Activated CD4-positive, alpha-beta T cell treated with anti-CD3 and anti-CD28 coated beads, Interleukin-2, amount 50 U/mL, for 1 hour (primary cell): ENCODE measurements around the gene UXS1.

ENCODE experiments used
- DNase-seq: peaks from one replicate; pipeline ENCODE4 v3.0.0-alpha.2; 2020

UXS1 gene

DNA sequence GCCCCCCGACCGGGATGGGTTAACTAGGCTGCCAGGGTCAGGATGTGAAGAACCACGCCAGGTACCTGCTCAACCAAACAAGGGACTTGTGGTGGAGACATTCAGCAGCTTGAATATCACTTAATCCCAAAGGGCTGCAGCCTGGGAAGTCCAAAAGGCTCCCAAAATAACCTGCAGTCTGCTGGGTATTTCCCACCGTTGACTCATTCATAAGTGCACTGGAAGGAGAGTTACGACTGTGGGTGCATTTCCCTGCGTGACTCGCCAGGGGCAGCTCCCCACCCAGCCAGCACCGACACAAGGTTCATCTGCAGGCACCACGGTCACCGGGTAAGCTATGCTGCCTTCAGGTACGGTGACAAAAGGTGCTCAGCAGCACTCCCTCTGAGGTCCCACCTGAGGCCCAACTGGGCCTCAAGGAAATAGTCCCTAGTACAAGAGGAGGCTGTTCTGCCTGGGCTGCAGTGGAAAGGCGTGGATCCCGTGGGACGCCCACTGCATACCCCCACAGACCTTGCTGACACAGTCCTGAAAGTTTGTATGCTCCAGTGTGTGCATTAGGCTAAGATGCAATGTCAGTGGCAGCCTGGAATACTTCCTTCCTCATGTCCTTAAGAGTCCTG lies 86.5 kb downstream of the UXS1 start:
- DNase-seq, result peak; percentile 41

DNA sequence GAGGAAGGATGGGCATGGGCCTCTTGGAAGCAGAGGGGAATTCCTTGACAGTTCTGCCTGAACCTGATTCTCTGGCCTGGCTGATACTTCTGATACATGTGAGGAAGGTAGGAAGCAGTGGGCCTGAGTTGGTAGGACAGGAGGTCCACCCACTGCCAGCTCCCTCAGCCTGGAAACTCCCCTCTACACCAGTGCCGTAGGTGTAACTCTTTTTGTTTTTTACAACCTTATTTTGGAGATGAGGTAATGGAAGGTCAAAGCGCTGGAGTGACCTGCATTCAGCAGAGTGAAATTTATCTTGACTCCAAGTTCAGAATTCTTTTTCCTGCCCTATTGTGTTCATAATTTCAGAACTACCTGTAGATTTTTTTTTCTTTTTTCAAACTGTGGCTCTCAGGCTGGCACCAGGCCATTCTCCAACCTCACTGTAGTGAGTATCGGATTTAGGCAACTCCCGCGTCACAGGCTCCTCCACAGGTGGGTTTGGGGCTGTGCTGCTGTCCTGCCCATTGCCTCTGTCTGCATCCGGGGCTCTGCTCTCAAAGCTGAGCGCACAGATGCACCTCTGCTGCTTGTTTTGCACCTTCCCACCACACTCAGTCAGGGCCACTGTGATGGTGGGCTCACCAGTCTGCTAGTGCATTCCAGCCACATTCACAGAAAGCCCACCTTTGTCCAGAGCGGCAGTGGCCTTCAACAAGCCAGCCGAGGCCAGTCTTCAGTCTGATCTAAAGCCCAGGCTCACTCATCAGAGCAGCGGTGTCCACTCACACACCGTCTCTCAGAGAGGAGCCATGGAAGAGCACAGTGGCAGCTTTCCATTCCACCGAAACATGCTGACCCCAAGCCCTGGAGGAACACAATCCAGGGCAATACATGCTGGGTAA lies 87.2 kb downstream of the UXS1 start:
- DNase-seq, result no peak

DNA sequence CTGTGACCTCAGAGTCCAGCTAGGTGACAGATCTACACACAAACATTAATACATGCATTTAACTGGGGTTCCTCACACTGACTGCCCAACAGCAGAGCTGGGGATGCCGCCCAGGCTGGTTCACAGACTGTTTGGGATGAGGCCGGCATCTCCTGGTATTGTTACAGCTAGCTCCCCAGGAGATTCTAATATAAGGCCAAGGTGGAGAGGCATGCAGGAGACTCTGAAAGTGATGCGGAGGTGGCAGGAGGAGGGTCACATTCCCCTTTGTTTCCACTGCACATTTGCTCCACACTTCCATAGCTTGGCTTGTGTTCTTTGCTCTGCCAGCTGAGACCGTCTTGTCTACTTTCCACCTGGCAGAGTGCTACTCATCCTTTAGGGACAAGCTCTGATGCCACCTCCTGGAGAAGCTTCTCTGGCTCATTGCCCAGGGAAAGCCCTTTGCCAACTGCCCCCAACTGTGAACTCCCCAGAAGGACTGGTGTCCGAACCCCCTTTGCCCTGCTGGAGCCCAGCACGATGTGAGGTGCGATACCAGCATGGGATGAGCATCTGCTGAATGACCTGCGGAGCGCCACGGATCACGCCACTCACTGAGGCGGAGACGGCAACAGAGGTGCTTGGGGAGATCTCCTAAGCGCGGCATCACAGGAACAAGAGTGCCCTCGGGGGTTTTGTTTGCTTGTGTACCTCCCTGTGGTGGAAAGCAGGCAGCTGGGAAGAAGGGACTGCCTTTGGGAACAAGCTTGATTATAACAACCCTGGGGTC lies 88.8 kb downstream of the UXS1 start:
- no peak for DNase-seq

DNA sequence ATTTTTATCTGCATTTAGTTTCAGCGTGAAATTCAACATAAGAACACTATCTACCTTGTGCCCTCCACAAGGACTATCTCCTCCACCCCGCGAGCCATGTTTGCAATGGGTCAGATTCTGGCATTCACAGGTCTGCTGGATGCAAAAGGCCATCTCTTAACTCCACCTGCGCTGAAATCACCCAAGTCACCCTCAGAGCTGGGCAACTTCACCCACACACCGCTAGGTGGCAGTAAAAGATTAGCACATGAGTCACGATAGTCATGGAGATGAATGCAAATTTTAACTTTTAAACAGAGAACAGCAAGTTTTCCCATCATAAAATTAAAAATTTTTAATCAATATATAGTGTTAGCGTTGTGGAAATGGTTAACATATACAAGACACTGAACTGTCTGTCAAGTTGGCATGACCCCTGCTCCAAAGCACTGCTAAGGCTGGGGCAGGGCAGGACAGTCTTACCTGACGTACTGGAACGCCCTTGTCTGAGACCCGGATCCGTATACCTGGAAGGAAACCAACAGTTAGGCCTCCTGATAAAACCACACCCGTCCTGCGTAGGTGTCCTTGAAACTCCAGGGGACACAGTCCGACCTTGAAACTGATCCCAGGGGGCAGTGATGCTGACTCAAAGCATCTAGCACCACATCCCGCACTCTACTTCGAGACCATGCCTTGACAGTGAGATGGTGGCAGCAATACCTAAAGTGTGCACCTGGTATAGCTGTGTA lies 89.6 kb downstream of the UXS1 start:
- peak; percentile 62 for DNase-seq

DNA sequence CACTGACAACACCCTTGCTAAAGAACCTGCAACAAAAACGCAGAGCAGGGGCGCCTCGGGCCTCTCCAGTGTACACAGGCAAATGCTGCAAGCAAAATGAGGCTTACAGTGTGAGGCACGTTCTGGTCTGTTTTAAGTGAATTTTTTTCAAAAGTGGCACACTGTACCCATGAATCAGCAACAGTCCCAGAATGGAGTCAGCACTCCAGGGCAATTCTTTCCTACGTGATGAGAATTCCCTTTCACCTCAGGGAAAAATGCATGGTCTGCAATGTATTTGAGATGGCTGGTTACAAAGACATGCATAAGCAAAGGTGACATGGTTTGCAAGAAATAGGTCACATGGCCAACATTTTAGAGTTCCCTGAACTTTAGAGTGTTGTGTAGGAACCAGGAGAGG lies 94.4 kb downstream of the UXS1 start:
- no peak for DNase-seq

DNA sequence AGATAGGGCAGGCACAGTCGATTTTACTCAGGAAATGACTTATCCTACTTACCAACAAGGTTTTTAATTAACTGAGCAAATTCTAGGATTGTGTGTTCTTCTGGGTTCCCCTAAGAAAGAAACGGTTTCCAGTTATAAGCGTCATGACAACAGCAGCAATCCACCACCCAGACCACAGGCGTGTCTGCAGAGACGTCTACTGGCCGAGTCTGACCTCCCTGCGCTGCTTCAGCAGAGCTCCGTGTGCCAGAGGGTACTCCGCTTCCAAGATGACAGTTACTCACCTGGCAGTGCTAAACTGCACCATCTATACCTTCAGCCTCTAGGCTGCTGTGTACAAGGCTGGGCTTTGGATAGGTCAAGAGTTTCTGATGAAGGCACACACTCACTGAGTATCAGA lies 95.4 kb downstream of the UXS1 start:
- DNase-seq, result no peak

DNA sequence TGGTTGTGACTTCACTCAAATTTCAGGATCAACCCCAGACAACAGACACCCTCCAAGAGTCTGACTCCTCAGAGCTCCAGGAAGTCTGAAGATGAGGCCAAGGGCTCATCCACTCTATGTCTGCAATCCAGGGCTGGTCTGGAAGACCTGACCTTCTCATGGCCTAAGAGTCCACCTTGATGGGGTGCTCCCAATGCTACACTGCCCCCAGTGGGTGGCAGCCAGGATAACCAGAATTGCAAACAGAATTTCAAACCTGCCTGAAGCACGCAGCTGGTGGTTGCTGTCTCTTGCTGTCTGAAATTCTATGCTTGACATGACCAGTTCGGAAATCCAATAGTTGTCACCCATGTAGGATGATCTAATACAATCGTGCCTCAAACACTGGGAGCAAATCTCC lies 96.0 kb downstream of the UXS1 start:
- no peak for DNase-seq

DNA sequence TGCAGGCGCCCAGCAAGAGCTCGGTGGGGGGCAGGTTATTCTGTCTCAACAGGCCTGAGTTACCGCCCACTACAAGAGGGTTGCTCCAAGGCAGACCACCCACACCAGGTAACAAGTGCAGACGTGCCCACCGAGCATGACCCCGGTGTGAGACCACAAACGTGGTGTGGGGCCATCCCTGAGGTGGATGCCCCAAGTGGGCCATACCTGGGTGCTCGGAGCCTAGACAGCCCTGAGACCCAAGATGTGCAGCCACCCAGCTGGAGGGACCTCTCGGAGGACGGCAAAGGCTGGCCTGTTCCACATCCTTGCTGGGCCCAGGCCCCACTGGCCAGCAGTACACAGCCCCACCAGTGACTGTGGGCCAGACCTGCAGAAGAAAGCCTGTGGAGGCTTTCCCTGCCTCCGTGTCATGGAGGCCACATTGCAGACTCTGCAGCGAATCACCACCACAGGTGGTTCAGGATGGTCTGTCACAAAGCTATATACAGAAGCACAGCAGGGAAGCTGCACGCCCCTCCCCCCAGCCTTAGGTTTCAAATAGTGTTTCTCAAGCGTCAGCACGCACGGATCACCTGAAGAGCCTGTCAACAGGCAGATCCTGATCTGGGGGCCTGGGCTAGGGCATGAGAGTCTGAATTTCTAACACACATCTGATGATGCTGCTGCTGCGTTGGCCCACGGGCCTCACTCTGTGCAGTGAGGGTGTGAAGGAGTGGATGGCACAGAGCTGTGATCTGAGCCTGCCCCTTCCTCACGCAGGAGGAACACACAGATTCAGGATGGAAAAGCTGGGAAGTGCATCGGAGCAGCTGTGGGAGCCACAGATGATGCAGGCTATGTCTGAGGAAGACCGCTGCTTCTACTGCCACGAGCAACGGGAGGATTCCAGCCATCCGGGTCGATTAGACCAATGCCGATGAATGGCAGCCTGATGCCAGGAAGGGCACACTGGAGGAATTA lies 96.8 kb downstream of the UXS1 start:
- no peak for DNase-seq

DNA sequence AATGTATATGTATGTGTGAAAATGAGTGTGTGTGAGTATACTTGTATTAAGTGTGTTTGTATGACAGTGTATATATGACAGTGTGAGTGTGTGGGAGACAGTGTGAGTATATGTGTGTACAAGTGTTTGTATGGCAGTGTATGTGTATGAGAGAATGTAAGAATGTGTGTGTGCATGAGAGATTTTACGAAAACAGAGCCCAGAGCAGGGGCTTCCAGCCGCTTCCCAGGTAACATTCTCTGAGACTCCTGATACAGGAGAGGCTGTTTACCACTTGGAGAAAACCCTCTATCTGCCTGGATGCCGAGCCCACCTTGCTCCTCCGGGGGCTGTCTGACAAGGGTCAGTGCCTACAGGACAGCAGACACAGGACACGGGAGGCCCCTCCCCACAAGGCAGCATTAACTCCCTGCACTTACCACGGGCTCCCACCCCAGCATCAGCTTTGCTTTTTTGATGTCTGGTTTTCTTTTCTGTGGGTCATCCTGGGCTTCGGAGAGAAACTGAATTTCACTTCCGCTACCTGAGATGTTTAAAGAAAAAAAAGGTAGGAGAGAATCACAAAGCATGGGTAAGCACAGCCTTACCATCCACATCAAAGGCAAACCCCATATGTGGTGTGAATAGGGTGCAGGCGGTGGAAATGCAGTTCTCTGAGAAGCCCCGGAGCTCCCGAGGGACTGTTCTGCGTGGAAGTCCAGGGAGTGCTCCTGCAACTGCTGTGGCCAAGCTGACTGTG lies 97.6 kb downstream of the UXS1 start:
- peak; percentile 27 for DNase-seq

DNA sequence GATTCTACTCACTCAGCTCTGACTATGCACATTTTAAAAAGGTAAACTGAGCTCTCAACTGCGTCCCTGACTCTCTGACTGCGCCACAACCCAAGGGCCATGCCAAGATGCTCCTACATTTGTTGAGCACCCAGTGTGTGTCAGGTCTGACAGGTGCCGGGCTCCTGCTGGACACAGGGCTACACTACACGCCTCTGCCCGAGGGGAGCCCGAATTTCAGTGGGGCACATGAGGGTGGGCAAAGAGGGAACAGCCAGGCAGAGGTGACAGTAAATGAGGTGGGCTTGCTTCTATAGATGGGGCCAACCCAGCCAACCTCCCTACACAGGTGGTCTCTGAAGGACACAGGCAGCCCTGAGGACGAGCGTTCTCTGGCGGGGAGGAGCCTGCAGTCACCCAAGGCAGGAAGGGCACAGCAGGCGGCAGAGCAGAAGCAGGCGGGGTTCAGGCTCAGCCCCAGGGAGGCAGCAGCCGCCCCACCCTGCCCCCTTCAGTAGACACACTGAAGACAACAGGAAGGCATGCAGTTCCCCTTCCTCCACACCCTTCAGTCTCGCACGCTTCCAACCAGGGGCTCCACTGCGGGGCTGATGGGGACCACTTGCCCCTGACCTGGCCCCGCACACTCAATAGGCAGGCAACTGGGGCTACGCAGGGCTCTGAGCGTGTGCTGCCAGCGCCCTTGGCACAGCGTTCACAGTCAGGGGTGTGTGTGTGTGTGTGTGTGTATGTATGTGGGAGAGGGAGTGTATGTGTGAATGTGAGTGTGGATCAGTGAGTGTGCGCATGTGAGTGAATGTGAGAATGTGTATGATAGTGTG lies 98.4 kb downstream of the UXS1 start:
- peak; percentile 86 for DNase-seq

DNA sequence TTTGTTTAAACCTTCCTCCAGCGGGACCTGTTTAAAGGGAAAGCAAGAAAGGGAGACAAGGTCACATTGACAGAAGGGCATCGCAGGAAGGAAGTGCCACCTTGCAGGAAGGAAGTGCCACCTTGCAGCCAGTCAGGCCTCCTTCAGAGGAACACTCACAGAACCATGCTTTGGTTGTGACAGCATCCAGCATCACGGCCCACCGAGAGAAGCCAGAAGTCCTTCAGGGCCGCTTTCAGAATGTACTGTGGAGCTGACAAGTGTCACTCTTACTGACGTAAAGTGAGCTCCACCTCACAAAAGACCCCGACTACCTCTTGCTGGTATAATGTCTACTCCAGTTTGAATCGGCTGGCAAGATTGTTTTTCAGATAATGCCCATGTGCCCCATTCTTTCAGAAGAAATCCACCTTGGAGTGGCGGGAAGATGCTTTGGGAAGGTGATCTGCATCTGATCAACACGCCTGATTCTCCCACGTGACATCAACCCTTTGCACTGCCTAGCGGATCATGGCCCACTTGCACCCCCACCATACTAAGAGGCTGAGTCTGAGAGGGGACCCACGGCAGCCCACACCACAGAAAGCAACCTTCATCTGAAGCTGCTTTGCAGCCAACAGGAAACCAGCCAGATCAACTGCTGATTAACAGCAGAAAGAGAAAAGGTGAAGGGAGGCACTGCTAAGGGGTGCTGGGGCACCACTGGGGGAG lies 99.8 kb downstream of the UXS1 start:
- DNase-seq, result peak; percentile 70

DNA sequence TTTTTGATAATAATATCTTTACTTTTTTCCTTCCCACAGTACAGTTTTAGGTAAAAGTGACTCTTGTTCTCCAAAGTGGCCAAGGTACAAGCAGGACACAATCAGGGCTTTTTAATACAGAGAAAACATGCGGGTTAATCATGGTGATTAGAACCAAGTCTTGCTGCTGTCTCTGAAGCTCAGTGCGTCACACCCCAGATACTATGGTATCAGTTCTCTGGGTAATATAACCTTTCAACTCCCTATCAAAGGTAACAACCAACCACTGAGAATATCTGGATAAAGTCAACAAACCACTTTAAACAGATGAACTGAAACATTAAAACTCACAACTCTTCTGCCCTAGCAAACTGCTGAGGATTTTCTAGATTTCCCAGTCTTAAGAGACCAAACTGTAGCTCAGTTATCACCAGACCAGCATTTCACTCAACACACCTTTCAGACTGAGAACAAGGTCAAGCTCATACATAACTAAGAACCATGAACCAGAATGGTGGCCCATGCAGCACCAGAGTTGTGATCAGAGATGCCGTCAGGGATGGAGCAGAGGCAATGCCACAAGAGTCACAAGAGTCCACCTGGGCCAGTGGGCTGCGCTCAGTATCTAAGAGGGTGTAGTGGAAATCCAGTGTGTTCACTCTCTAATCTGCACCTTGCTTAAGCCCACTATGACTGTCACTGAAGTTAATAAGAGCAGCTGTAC lies 103.0 kb downstream of the UXS1 start:
- DNase-seq, result no peak

DNA sequence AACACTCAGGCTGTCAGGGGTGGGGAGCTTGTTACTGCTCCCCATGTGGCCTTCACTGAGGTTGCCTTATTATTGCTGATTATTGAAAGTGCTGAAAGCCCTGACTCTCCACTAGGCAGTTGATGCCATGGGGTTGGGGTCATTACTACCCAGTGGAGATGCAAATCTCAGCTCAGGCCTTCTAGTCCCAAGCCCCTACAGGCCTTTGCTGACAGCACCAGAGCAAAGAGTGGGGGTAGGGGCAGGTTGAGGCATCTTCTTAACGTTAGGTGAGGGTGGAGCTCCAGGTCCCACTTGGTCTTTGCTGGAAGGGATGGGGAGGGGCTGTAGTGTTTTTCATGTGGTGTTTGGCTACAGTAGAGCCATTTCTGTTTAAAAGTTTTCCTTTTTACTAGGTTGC lies 104.5 kb downstream of the UXS1 start:
- no peak for DNase-seq

DNA sequence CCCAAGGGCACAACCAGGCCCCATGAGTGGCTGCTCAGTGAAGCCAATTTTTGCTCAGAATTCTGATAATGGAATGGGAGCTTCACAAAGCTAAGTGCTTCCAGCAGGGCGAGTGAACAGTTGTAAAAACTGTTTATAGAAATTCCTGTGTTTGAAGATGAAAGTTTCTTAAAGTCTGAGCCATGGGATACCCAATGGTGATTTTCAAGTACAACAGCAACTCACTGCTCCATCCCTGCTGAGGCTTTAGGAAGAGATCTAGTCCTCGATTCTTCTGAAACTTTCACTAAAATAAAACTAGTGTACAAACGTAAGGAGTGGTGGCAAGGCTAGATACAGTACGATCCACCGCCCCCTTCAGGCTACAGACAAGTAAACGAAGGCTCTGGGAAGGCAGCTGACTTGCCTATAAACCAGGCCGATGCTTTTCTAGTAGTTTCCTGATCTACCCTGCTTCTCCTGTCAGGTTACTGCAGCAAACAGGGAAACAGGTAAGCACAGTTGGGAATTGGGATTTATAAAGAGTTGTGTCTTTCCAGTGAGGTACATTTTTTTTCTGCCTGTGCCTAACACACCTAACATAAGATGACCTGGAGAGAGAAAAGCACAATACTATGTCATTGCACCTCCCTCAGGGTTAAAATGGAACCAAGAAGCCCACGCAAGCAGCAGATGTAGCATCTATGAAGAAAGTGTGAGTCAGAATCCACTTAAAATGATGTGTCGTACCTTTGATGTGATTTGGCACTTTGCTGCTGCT lies 108.7 kb downstream of the UXS1 start:
- peak; percentile 63 for DNase-seq

DNA sequence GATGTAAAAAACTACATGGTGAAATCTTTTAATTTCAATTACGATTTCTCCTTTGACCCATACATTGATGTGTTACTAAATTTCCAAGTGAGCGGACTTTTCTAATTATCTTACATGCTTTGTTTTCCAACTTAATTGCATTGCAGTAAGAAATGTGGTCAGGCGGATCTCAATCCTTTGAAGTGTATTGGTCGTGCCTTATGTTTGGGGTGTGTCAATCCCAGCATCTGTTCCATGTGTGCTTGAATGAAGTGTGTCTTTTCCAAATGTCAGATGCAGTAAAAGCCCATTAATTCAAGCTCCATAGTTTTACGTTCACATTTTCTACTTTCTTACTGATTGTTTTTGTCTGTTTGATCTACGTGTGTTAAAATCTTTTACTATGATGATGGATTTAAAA lies 113.1 kb downstream of the UXS1 start:
- DNase-seq, result no peak

DNA sequence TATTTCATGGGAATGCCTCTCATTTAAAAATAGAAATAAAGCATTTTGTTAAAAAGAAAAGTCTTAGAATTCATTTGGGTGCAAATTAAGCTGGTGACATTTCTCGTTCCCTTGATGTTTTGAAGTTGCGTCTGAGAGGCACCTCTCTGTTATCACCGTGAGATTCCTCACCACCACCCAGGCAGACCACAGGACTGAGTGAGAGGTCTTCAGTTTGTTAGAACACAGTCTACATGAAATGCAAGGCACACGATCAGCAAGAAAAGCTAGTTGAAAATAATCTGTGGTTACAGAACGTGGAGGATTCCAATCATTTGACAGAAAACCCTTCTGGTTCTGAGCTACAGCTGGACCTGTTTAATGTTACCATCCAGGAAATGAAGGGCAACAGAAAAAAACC lies 116.0 kb downstream of the UXS1 start:
- DNase-seq, result no peak

DNA sequence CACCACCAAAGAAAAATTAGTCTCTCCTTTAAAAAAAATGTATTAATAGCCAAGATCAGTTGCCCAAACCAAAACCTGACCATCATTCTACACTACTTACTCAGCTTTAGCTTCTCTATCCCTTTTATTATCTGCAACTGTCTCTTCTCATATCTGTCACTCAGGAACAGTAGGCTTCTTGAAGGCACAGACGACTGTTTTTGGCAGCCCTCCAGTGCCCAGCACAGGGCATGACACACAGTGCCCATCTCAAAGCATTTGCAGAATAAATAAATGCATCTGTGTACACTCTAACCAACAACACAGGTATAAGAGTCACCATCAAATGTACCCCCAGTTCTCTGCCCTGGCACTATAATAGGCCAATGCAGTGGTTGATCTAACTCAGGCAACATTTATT lies 117.2 kb downstream of the UXS1 start:
- no peak for DNase-seq

DNA sequence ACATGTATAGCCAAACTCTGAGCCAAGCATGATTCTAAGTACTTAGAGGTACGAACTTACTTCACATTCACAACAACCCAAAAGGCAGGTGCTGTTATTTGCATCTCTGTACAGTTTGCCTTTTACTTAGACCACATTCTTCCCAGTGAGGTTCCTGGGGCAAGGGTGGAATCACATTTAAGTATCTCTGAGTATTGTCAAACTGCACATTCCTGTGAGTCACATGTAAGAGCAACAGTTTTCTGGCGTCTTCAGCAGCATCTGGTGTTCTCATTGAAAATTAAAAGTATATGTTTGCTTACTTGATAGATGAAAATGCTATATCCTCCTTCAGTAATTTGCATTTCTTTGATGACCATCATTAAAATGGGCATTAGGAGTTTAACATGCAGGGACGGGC lies 119.1 kb downstream of the UXS1 start:
- no peak for DNase-seq
